OCI-LY7 (cell line): ENCODE measurements around the gene P3H2. TPM values are rescaled to one million over a fixed set of nuclear protein-coding genes. Genes with fewer than 3 reads are reported as not detected.
"Not testable (repeated sequence)": the region's sequence is repeated elsewhere in the genome, so short reads cannot be mapped to it uniquely, and the experiment has no call there.

ENCODE experiments used
- BruUV-seq: library from RNA; stranded (reverse); fragments of 400-500 nt; replicated peaks from 2 replicates; lab custom pipeline; 2021; lab: Mats Ljungman, UMichigan
- CTCF ChIA-PET: fragments of 300-600 bp; sonication (Branson Sonifier 250); formaldehyde crosslinking; loops from one replicate; lab custom pipeline; 2022; ENCODE audit warnings: antibody characterized with exemption; ENCODE audit not compliant: unreplicated experiment; lab: Charles Lee
- POLR2A ChIA-PET: fragments of 300-600 bp; sonication (Branson Sonifier 250); formaldehyde crosslinking; loops from one replicate; lab custom pipeline; 2022; ENCODE audit warnings: antibody characterized with exemption; lab: Charles Lee
- DNase-seq: peaks from one replicate; pipeline ENCODE4 v3.0.0-alpha.2; 2015; ENCODE audit warnings: low spot score
- H2AFZ ChIP-seq: fragments of 200-600 bp; sonication (generic), shearing (Covaris generic); 2 replicates; pipeline ENCODE4 v1.6.1; 2014; ENCODE audit warnings: mild to moderate bottlenecking, antibody characterized with exemption, low read length, moderate library complexity
- H3K27ac ChIP-seq: fragments of 200-600 bp; sonication (generic); 2 replicates; pipeline ENCODE4 v1.5.1; 2014; ENCODE audit warnings: mixed run types, low read depth, mild to moderate bottlenecking, moderate library complexity, low read length, inconsistent platforms; ENCODE audit not compliant: poor library complexity, severe bottlenecking
- H3K36me3 ChIP-seq: fragments of 200-600 bp; sonication (generic); 2 replicates; pipeline ENCODE4 v1.6.1; 2014; ENCODE audit warnings: mild to moderate bottlenecking, antibody characterized with exemption, low read length, moderate library complexity, mixed read lengths; ENCODE audit not compliant: insufficient read depth
- H3K4me1 ChIP-seq: fragments of 200-600 bp; sonication (generic); 2 replicates; pipeline ENCODE4 v1.5.1; 2014; ENCODE audit warnings: mild to moderate bottlenecking, low read length; ENCODE audit not compliant: insufficient read depth, poor library complexity, severe bottlenecking
- H3K4me2 ChIP-seq: fragments of 200-600 bp; sonication (generic); 2 replicates; pipeline ENCODE4 v1.6.1; 2014; ENCODE audit warnings: mild to moderate bottlenecking, low read length
- H3K4me3 ChIP-seq: fragments of 200-600 bp; sonication (generic); 2 replicates; pipeline ENCODE4 v1.5.1; 2014; ENCODE audit warnings: mild to moderate bottlenecking, low read depth, low read length; ENCODE audit not compliant: poor library complexity, severe bottlenecking
- H3K79me2 ChIP-seq: fragments of 200-600 bp; sonication (generic); 2 replicates; pipeline ENCODE4 v1.6.1; 2016; ENCODE audit warnings: low read depth, mild to moderate bottlenecking, low read length, moderate library complexity, mixed read lengths; ENCODE audit not compliant: insufficient read depth
- H3K9me2 ChIP-seq: fragments of 200-600 bp; sonication (generic); 2 replicates; pipeline ENCODE4 v1.6.1; 2016; ENCODE audit warnings: mild to moderate bottlenecking, low read length, mixed read lengths; ENCODE audit not compliant: insufficient read depth
- H3K9me3 ChIP-seq: fragments of 200-600 bp; sonication (generic); 2 replicates; pipeline ENCODE4 v1.6.1; 2014; ENCODE audit warnings: mild to moderate bottlenecking, mixed run types, low read length, mixed read lengths
- H4K20me1 ChIP-seq: fragments of 200-600 bp; sonication (generic); 2 replicates; pipeline ENCODE4 v1.6.1; 2014; ENCODE audit warnings: mild to moderate bottlenecking, antibody characterized with exemption, low read length, moderate library complexity, mixed read lengths; ENCODE audit not compliant: insufficient read depth
- CTCF ChIP-seq: fragments of 200-600 bp; sonication (generic); conservative IDR thresholded peaks from 2 replicates; pipeline ENCODE4 v1.5.1; 2014; ENCODE audit warnings: mild to moderate bottlenecking, antibody characterized with exemption, low read length, moderate library complexity, mixed read lengths
- EZH2phosphoT487 ChIP-seq: fragments of 200-600 bp; sonication (generic); IDR thresholded peaks from 2 replicates; pipeline ENCODE4 v1.6.1; 2018; ENCODE audit warnings: low read depth, borderline replicate concordance, mild to moderate bottlenecking, mixed run types, antibody characterized with exemption, low read length, moderate library complexity, mixed read lengths
- intact Hi-C: fragments of 100-400 bp; cut with micrococcal nuclease; formaldehyde crosslinking; loops from one replicate; pipeline ENCODE4 v1.10.0; 2022; ENCODE audit not compliant: unreplicated experiment
- total RNA-seq, 2 experiments: library from RNA; depleted of rRNA in 1 of 2; stranded (reverse); fragments of >200 nt in 1 of 2; shearing (Covaris generic) in 1 of 2; gene quantifications; 2 replicates each; pipeline ENCODE4 v1.2.3, GENCODE V29; 2014 to 2022

P3H2 gene
- total RNA-seq, 2 experiments from 2014 or later, result not detected

GRCh38 chr3:190081389-190081788, 39.3 kb downstream of the P3H2 start:
- DNase-seq, result no peak
- H3K4me2 ChIP-seq, result no peak overlapping the region
- no peaks in the 10 kb centered on the region for H3K4me1 ChIP-seq
- H4K20me1 ChIP-seq, result no peaks in the 10 kb centered on the region
- ChIA-PET CTCF (no interaction called here), POLR2A (no interaction called here)
- no peak overlapping the region for H3K4me3 ChIP-seq
- no TSS peak for BruUV-seq
- H2AFZ ChIP-seq, result no peak overlapping the region
- no peak overlapping the region for H3K27ac ChIP-seq
- H3K79me2 ChIP-seq, result no peaks in the 10 kb centered on the region
- no peaks in the 10 kb centered on the region for H3K9me3 ChIP-seq
- no peaks in the 10 kb centered on the region for H3K9me2 ChIP-seq
- H3K36me3 ChIP-seq, result no peaks in the 10 kb centered on the region
- no peak for TF ChIP-seq EZH2phosphoT487
- no peak for TF ChIP-seq CTCF
- intact Hi-C loops, result no loop called here

- BruUV-seq, H4K20me1 ChIP-seq, CTCF ChIA-PET, H3K4me3 ChIP-seq, H3K9me3 ChIP-seq, H3K36me3 ChIP-seq, H3K27ac ChIP-seq, H3K9me2 ChIP-seq, DNase-seq, H2AFZ ChIP-seq, H3K4me2 ChIP-seq, H3K4me1 ChIP-seq, H3K79me2 ChIP-seq, intact Hi-C loops: not testable (repeated sequence)
- POLR2A ChIA-PET, result interaction anchor here (0.6 kb wide), 2 partner anchors 38 to 230 kb away, joined by 3 to 9 read pairs; no protein-coding TSS in a partner anchor
Measured at GRCh38 chr3:190079173-190079572, 41.5 kb downstream of the P3H2 start.

GRCh38 chr3:190077395-190078045, 43.2 kb downstream of the P3H2 start:
- POLR2A ChIA-PET, result no interaction called here
- H4K20me1 ChIP-seq, result no peaks in the 10 kb centered on the region
- intact Hi-C loops, result no loop called here
- TF ChIP-seq CTCF (no peak), EZH2phosphoT487 (no peak)
- H2AFZ ChIP-seq, result no peak overlapping the region
- no peak for DNase-seq
- H3K9me2 ChIP-seq, result no peaks in the 10 kb centered on the region
- no peak overlapping the region for H3K4me3 ChIP-seq
- no TSS peak for BruUV-seq
- H3K36me3 ChIP-seq, result no peaks in the 10 kb centered on the region
- H3K9me3 ChIP-seq, result no peaks in the 10 kb centered on the region
- H3K79me2 ChIP-seq, result no peaks in the 10 kb centered on the region
- CTCF ChIA-PET, result no interaction called here
- H3K27ac ChIP-seq, result no peak overlapping the region
- no peaks in the 10 kb centered on the region for H3K4me1 ChIP-seq
- H3K4me2 ChIP-seq, result no peak overlapping the region
